ENCODE data around the gene FGD3.

DNA sequence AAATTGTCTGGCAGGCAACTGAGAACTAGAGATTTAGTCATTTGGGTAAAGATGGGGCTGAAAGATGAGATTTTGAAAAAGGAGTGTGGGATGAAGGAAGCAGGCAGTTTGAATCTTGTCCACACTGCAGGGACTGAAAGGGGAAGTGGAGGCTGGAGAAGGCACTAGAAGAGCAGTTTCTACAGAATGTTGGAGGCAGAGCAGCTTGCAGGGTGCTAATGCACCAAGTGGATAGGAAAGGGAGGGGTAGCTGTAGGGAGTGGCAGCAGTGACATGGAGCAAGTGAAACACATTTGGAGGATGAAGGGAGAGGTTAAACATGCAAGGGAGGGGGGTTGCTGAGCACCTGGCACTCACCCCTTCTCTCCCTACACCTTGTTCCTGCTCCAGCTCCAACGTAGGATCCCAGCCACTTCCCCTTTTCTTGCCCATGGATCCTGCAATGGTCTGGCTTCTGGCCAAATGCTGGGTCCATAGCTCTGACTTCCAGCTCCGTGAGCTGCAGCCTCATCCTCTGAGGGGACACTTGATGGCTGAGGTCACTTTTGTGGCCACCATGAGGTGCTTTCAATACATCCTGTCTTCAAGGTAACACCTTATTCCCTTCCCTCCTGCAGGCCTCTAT is 30.0 kb upstream of the FGD3 start:
- no peak for TF ChIP-seq POLR2A (IDR thresholded peaks at IDR 0.05)
- no peak for TF ChIP-seq CTCF (IDR thresholded peaks at IDR 0.05 in 4 of 5, conservative IDR thresholded peaks at IDR 0.05 in 1 of 5)
